HG03159 (cell line): ENCODE results near the gene CISD3.

Source experiments
- ATAC-seq: cut with Tn5 transposase; IDR thresholded peaks from one replicate; pipeline ENCODE4 v1.9.1; 2021; ENCODE audit warnings: mild to moderate bottlenecking, moderate library complexity; ENCODE audit not compliant: unreplicated experiment

The CISD3 gene

DNA sequence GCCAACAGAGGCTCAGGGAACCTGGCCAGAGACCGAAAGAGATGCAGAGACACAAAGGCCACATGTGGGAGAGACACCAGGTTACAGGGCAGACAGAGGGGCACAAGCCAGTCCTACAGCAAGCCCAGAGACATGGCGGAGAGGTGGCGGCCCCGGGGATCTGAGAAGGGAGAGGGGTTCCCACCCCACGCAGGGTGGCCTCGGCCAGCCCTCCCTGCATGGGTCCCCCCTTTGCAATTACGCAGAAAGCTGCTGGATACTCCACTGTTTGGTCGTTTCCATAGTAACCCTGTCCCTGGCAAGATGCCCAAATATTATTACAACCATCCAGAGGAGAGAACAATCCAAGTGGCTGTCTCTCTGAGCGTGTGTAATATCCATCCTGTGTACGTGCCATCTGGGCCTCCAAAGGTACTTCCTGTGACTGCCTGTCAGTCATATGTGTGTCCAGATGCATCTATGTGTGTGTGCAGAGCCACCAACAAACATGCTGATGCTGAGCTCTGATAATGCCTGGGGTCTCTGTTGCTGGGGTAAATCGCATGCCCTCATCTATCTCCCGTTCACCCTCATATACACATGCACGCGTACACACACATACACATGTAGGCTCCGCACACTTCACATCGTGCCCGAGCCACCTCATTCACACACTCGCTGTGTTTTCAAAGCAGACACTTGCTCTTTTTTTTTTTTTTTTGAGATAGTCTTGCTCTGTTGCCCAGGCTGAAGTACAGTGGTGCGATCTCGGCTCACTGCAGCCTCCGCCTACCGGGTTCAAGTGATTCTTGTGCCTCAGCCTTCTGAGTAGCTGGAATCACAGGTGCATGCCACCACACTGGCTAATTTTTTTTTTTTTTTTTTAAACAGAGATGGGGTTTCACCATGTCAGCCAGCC lies 12.5 kb downstream of the CISD3 start:
- ATAC-seq, result no peak

DNA sequence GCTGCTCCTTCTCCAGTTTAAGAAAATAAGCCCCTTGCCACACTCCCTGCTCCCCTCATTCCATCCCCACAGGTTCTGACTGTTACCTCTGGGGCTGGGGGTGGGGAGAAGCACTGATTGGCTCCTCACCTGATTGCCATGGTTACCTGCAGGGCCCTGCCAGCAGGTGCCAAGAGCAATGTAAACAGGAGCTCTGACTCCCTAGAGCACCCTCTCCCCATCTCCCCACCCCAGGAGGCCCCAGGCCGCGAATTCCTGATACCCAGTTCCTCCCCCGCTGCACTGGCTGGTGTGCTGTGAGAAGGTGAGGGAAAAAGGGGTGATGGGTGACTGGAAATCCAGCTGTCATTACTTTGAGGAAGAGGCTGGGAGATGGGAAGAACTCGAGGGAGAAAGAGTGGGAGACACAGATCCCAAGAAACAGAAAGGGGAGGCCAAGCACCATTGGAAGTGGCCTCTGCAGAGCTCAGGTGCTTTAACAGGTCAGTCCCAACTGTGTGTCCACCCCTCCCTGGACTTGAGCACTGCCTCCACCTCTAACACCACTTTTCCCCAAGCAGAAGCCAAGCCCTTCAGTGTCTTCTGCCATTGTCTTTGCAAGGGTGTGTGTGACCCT lies 13.5 kb downstream of the CISD3 start:
- no peak for ATAC-seq

DNA sequence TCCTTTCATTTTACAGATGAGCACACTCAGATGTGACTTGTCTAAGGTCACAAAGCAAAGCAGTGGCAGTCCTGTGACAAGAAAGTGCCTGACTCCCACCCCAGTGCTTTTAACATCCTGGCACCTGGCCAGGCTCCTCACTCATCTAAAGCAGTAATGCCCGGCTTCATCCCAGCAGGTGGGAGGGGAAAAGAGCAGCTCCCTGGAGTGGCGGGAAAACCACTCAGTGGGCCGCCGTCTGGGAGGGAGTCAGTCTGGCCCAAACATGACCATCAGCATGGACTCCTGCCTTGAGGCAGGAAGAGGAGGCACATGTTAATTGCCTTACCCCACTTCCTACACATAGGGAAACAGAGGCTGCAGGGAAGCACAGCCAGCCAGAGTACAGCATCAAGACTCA lies 15.4 kb downstream of the CISD3 start:
- no peak for ATAC-seq

DNA sequence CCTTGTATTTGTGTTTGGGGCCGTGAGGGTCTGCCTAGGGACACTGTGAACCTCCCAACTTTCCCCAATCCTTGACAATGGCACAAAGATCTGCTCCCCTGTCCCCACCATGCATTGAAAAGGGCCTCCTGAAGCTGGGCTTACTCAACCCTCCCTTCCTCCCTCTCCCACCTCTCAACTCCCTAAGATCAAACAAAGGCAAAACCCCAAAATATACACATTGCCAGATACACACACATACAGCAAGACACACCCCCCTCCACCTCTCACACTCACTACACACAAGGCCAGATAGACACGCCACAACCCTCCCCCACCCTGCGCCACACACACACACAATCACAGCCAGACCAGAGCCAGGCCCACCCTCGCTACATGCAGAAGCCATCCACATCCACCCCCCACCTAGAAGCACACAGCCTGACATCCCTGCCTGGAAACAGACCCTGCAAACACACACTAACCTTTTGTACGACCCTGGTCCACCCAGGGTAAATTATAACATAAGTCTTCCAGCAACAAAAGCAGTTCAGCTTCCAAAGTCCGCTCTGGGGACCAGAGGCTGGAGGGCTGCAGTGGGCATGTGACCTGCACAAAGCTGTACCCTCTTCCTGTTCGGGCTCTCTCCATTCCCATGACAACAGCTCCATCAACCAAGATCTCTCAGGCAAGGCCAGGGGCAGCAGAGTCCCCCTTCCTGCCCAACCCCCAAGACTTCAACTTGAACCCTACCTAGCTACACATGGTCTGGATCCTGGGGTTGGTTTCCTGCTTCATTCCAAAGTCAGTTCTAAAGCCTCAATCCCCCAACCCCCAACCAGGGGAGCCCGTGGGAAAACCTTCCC lies 16.1 kb downstream of the CISD3 start:
- ATAC-seq, result no peak

DNA sequence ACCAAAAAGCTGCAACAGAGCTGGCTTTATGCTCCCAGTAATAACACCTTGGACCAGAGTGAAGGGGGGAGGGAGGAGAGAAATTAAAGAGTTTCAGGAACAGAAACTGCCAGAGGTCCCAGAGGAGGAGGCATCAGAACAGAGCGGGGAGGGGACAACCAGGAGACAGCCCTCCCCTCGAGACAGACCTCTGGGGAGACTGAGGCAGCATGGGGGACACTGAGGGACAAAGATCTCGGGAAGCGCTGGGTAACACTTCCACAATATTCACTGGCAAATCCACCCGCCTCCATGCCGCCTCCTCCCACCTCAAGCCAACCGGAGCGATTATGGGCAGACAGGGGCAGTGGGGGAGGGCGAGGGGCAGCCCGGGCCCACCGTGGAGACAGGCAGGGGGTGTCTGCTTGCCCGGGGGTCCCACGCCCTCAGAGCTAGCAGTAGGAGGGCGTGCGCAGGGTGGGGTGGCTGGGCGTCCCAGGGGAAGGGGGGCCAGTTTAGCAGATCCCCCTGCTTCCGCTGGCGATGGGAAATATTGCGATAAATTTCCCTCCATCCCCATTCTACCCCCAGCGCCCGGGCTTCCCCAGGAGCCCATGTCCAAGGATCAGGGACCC lies 16.8 kb downstream of the CISD3 start:
- no peak for ATAC-seq

DNA sequence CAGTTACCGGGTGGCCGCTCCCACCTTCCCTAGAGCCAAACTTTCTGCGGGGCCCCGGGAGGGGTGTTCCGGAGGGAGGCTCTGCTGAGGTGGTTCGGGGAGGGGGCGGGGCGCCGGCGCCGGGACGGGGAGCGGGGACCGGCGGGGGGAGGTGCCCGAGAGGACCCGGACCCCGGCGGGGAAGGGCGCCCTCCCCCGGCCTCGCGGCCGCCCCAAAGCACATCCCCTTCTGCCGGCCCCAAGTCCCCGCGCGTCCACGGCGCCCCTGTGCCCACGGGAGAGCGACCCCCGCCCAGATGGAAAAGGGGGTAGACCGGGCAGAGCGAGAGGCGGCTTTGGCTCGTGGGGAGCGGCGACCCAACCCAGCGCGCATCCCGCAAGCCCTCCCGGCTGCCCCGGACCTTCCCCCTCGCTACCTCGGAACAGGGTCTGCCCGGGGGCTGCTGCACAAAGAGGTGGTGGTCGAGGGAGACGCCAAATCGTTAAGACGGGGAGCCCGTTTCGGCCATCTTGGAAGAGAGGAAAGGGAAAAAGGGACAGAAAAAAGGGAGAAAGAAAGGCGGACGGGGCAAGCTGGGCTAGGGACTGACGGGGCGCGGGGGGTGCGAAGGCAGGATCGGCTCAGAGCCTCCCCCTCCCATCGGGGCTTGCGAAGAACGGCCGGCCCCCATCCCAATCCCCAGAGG lies 17.5 kb downstream of the CISD3 start:
- ATAC-seq, result no peak

DNA sequence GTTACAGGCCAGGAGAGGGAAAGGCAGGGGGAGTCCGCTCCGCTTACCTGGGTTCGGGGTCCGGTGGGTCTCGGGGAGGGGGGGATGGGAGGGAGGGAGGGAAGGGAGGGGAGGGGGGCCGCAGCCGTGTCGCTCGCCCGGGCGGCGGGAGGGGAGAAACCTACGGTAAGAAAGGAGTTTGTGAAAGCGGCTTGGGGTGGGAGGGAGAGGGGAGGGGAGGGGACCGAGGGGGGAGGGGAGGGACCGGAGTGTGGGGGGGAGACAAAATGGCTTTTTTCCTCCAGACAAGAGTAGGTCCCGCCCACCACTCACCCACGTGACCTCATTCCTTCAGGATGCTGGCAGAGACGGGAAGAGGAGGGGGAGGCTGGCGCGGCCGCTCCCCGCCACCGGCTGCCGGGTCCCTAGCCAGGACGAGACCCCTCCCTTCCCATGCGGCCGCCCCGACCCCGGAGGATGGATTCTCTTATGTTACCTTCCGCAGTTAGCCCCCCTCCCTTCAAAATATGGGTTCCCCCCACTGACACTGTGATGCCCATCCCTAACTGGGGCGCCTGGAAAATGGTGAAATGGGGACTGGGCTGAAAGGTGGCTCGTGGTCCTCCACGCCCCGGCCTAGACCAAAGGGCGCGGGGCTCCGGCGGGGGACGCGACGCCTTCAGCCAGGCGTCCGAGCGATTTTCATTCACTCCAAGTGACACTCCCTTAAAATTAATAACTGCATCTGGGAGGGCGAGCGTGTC lies 18.2 kb downstream of the CISD3 start, which contains the start of gene PCGF2:
Gene PCGF2, minus strand, starts transcription at position 188 of the 743 bp plus-strand sequence. CDS start 7,934 bp downstream, outside the sequence.
- ATAC-seq, result no peak

DNA sequence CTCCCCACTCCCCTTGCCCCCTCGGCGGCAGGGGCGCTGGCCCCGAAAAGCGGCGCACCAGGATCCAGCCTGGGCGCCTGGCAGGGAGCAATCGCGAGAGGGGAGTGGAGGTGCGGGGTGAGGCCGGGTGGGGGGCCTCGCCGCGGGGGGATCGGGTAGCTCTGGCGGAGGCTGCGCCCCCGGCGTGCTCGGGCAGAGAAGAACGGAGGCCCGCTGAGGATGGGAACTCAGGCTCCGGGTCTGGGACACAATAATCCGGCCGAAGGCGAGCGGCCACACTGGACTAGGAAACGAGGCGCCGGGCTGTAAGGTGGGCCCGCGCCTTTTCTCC lies 18.7 kb downstream of the CISD3 start:
- ATAC-seq, result no peak

DNA sequence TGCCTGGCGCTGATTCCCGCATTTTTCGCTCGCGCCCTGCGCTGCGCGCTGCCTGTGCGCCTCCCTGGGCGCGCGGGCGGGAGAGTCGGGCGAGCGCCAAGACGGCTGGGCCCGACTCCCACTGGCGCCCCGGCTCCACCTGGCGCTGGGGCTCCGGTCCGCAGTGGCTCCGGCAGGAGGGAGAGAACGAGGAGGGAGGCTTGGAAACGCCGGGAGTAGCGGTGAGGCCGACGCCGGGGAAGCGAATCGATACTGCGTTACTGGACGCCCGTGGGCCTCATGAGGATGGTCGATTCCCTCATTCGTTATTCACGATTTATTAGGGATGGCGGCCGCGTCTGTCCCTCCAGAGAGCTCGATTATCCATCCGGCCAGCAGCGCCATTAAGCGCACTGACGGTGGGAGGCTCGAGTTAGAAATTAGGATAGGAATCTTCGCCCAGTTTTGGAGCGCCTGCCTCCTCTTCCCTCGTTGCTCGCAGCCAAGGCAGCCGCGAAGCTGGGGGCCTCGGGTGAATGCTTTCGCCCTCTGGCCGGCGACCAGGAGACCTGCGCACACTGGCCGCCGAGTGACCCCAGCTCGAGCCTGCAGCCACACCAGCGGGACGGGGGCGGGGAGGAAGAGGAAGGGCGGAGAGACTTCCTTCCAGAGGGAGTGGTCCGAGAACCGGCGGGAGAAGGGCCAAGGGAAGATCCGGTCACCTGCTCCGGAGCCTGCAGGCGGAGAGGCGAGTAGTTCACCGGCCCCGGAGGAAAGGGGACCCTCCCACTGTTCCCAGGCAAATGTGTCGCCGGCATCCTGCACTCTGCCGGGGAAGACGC lies 19.3 kb downstream of the CISD3 start:
- no peak for ATAC-seq

DNA sequence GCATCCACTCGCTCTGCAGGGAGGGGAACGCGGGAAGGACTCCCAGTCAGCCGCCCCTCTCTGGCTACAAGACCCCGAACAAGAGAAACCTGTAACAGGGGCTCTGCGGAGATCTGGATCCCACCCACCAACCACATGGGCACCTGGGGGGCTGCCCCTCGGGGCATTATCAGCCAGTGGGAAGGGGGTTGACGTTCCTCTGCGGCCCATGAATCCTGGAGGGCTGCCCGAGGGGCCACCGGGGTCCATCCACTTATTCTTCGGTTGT lies 19.8 kb downstream of the CISD3 start:
- no peak for ATAC-seq

DNA sequence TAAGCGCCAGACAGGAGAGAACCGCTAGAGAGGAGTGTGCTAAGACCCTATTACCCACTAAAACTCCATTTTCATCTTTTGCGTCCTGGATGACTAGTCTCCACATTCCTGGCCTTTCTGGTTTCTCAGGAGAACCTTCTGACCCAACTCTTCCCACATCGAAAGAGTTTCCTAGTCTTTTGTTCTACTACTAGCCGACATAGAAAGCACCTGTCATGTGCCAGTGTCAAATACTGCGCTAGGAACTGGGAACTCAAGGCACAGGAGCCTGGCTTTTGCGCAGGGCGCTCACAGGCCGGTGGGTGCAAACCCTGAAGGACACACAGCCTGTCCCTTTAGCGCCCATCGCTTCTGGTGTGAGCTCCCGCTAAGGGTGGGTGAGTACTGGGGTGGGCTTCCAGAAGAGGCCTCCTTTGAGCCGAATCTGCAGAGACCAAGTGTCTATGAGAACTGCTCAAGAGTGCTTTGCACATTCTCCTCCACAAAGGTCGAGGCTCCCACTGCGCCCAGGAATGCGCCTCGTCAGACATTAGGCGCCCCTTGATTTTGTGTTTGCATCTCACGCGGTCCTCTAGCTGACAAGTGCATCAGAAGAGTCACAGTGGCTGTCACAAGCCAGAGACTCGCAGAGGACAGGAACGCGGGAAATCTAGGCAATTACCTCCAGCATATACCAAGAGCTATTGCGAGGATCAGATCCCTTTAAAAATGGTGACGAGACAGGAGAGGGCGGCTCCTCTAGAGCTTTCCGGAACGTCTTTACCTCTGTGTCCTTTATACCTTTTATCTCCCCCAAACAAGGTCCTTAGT lies 20.4 kb downstream of the CISD3 start:
- ATAC-seq, result no peak

DNA sequence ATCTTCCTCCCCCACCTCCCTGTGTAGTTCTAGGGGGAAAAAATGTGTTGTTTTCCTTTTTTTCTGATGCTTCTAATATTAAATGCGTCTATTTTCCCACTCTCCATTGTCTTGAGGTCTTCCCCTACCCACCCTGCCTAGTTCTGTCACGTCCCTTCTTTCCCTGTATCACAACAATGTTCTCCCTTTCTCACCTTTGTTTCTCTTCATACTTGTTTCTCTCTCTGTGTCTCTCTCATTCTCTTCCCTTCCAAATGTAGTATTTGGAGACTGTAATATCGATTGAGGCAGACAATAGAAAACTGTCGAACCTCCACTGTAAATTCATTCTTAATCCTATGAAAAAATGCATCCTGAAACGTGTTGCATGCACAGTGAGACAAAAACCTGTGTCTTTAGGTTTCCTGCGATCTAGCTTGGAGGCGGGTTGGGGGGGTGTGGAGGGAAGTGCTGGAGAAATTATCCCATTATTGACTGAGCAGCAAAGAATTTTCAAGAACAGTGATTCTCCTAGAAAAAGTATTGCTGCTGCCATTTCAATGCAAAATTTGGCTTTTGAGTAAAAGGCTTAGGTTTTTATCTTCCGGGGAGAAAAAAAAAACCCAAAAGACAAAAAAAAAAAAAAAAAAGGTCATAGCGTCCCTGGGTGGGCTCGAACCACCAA lies 21.1 kb downstream of the CISD3 start:
- no peak for ATAC-seq

DNA sequence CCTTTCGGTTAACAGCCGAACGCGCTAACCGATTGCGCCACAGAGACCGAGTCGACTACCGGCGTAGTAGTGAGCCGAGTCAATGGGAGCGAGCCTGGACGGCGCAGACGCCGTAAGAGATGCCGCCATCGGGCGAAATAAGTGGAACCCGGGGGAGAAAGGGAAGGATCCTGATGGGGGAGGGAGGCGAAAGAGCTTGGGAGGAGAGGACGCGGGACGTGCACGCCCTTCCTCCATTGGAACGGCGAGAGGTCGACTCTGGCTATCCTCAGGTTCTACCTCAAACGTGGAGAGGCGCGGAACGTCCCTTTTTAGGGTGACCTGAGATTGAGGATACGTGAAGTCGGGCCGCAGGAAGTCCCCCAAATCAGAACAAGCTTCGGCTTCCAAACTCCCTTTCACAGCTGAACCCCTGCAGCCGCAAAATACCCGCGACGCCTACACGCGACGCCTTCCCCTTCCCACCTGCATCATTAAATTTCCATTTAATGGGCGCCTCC lies 21.7 kb downstream of the CISD3 start:
- no peak for ATAC-seq

DNA sequence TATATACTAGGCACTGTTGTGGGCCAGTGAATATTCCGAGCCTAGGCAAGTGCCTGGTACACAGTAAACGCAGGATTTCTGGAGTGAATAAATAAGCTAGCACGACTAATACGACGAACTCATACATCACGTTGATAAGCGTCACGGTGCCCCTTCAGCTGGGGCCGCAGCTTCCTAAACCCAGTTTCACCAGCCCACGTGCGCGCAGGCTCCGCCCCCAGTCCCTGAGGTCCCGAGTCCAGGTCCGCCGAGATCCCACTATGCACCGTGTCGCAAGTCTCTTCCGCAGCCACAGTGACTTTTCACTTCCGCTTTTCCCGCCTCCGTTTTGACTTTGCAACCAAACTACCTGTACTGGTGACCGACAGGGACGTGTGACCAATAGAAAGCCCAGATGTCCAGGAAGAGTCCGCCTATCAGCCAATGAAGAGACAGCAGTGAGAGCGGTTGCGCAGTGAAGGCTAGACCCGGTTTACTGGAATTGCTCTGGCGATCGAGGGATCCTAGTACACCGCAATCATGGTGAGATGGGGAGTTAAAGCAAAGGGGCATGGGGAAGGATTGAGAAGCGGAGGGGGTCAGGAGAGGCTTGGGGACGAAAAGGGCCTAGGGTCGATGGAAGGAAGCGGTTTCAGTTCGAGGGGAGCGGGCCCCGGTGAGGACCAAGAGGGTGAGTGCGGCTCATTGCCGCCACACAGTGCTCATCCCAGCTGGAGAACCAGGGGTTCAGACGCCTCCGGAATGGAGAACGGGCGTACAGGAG lies 22.3 kb downstream of the CISD3 start, which contains the start of gene PSMB3:
Gene PSMB3, plus strand, starts transcription at position 434 of the 763 bp plus-strand sequence. Its CDS starts 86 bp downstream, at position 520.
- peak; percentile 80 for ATAC-seq

DNA sequence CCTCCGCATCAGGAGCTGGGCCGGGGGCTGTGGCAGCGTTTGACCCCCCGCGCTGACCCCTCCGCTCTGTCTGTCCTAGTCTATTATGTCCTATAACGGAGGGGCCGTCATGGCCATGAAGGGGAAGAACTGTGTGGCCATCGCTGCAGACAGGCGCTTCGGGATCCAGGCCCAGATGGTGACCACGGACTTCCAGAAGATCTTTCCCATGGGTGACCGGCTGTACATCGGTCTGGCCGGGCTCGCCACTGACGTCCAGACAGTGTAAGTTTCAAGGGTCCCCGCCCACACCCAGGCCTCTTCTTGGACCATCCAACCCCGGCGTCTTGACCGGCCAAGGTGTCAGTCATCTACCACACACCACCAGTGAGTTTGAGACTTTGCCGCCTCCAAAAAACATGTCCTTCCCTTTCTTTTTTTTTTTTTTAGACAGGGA lies 22.9 kb downstream of the CISD3 start:
- ATAC-seq, result no peak

DNA sequence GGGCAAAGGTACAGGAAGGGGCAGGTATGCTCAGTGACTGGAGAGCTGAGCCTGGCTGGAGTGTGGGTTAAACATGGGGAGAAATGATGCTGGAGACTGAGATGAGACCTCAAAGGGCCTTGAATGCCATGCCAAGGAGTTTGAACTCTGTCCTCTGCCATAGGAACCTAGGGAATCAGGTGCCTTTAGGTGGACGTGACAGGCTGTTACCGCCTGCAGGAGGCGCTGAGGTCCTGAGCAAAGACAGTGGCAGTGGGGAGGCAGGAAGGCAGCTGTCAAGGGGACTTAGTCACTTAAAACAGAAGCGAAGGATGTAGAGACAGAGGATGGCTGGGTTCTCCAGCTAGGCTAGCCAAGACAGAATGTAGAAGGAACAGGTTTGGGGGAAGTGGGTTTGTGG lies 31.5 kb downstream of the CISD3 start:
- no peak for ATAC-seq

DNA sequence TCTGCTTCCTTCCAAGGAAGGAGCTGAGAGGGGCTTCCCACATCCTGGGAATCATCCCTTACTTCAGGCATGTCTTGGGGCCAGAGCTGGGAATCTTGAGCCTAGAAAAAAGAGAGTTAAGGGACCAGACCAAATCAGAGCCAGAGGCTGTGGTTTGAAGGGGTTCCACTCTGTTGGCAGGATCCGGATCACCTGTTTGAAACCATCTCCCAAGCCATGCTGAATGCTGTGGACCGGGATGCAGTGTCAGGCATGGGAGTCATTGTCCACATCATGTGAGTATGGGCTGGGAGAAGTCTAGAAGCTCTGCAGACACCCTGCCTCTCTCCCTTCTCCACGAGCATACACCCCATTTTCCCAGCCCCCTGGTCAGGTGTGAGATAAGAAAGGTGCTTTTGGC lies 32.1 kb downstream of the CISD3 start:
- no peak for ATAC-seq
